ENCODE measurements around the gene CFAP157.

The CFAP157 gene

DNA sequence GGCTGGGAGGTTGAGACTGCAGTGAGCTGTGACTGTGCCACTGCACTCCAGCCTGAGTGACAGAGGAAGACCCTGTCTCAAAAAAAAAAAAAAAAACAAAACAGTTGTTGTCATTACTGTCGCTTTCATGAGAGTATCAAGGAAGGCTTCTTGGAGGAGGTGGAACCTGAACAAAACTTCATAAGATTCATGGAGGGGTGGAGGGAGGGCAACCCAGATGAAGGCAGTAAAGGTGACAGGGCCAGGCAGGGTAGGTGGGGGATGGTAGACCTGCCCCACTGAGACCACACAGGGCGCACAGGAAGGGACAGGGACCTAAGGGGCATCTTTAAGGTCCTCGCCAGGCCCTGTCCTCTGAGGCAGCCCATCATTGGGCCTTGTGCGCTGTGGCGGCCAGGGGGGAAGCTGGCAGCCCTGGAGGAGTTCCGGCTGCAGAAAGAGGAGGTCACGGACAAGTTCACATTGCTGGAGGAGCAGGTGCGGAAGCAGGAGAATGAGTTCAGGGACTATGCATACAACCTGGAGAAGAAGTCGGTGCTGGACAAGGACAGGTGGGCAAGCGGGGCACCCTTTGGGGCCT is 3.5 kb downstream of the CFAP157 start:
- Histone ChIP-seq H3K27me3 (ENCODE audit: insufficient read depth, low read depth) (no peaks in the 10 kb centered on the region), H3K4me1 (ENCODE audit: low read depth, poor library complexity, severe bottlenecking) (peaks cover 9% of the 10 kb centered on the region), H3K4me2 (no peak overlapping the region), H3K9ac (no peak overlapping the region), H4K20me1 (ENCODE audit: insufficient read depth) (no peaks in the 10 kb centered on the region), H3K27ac (no peak overlapping the region), H3K4me3 (IDR thresholded peaks at IDR 0.05; ENCODE audit: insufficient read depth, low read depth, low read length) (no peak overlapping the region), H3K36me3 (ENCODE audit: insufficient read depth) (no peaks in the 10 kb centered on the region), H2AFZ (ENCODE audit: low read depth) (no peak overlapping the region), H3K79me2 (ENCODE audit: insufficient read depth, low read depth) (no peaks in the 10 kb centered on the region)
- TF ChIP-seq, protein P1, sequence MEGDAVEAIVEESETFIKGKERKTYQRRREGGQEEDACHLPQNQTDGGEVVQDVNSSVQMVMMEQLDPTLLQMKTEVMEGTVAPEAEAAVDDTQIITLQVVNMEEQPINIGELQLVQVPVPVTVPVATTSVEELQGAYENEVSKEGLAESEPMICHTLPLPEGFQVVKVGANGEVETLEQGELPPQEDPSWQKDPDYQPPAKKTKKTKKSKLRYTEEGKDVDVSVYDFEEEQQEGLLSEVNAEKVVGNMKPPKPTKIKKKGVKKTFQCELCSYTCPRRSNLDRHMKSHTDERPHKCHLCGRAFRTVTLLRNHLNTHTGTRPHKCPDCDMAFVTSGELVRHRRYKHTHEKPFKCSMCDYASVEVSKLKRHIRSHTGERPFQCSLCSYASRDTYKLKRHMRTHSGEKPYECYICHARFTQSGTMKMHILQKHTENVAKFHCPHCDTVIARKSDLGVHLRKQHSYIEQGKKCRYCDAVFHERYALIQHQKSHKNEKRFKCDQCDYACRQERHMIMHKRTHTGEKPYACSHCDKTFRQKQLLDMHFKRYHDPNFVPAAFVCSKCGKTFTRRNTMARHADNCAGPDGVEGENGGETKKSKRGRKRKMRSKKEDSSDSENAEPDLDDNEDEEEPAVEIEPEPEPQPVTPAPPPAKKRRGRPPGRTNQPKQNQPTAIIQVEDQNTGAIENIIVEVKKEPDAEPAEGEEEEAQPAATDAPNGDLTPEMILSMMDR (conservative IDR thresholded peaks at IDR 0.05; ENCODE audit: low read depth, low read length) = no peak

DNA sequence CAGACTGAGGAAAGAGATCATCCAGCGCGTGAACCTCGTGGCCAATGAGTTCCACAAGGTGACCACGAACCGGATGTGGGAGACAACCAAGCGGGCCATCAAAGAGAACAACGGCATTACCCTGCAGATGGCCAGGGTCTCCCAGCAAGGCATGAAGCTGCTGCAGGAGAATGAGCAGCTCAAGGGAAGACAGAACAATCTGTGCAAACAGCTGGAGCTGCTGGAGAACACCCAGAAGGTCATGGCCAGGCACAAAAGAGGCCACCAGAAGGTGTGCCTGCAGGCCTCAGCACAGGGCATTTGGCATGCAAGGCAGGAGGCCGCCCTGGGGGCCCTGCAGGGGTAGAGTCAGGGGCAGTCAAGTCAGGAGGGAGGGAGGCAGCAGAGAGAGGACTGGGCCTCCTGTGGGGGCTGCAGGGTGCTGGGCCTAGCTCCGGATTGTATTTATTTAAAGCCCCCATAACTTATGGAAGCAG is 4.5 kb downstream of the CFAP157 start:
- no peak overlapping the region for H3K9ac ChIP-seq
- H3K4me2 ChIP-seq = no peak overlapping the region
- no peaks in the 10 kb centered on the region for H3K27me3 ChIP-seq (ENCODE audit: insufficient read depth, low read depth)
- no peaks in the 10 kb centered on the region for H3K79me2 ChIP-seq (ENCODE audit: insufficient read depth, low read depth)
- H3K4me1 ChIP-seq (ENCODE audit: low read depth, poor library complexity, severe bottlenecking) = peaks cover 13% of the 10 kb centered on the region
- TF ChIP-seq, protein P1 (conservative IDR thresholded peaks at IDR 0.05; ENCODE audit: low read depth, low read length) = no peak
- H3K36me3 ChIP-seq (ENCODE audit: insufficient read depth) = no peaks in the 10 kb centered on the region
- H2AFZ ChIP-seq (ENCODE audit: low read depth) = no peak overlapping the region
- H3K27ac ChIP-seq = no peak overlapping the region
- H3K4me3 ChIP-seq (IDR thresholded peaks at IDR 0.05; ENCODE audit: insufficient read depth, low read depth, low read length) = no peak overlapping the region
- H4K20me1 ChIP-seq (ENCODE audit: insufficient read depth) = no peaks in the 10 kb centered on the region

DNA sequence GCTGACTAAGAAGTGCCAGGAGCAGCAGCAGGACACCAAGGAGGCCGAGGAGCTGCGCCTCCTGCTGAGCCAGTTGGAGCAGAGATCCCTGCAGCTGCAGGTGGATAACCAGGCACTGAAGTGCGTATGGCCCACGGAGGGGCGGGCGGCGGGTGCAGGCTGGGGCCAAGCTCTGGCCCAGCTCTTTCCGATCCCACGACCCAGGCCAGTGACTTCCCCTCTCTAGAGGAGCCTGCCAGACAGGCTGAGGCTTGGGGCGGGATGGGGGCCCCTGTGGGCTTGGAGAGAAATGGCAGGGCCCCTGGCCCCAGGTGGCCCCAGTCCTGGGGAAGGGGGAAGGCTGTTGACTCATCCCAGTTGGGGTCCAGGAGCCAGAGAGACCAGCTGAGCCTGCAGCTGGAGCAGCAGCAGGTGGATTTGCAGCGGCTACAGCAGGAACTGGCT is 5.1 kb downstream of the CFAP157 start:
- no peak overlapping the region for H2AFZ ChIP-seq (ENCODE audit: low read depth)
- no peak overlapping the region for H3K9ac ChIP-seq
- no peak overlapping the region for H3K4me2 ChIP-seq
- H3K4me3 ChIP-seq (IDR thresholded peaks at IDR 0.05; ENCODE audit: insufficient read depth, low read depth, low read length) = no peak overlapping the region
- no peaks in the 10 kb centered on the region for H4K20me1 ChIP-seq (ENCODE audit: insufficient read depth)
- no peaks in the 10 kb centered on the region for H3K36me3 ChIP-seq (ENCODE audit: insufficient read depth)
- no peak overlapping the region for H3K27ac ChIP-seq
- H3K4me1 ChIP-seq (ENCODE audit: low read depth, poor library complexity, severe bottlenecking) = peaks cover 14% of the 10 kb centered on the region
- H3K79me2 ChIP-seq (ENCODE audit: insufficient read depth, low read depth) = no peaks in the 10 kb centered on the region
- TF ChIP-seq, protein P1 (conservative IDR thresholded peaks at IDR 0.05; ENCODE audit: low read depth, low read length) = no peak
- no peaks in the 10 kb centered on the region for H3K27me3 ChIP-seq (ENCODE audit: insufficient read depth, low read depth)

DNA sequence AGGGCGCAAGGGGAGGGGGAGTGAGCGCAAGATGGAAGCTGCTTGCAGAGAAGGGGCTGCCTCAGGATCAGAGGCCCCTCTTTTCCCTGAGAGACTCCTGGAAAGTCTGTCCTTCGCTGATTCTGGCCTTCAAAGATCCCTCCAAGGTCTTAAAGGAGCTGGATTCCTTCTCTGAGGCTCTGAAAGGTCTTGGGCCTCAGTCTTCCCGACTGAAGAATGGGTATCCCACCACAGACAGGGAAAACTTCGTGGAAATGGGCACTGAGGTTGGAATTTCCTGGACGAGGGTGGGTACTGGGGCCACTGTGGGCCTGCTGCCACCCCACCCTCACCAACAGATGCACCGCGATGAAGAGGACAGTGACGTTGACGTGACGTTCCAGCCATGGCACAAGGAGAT is 5.6 kb downstream of the CFAP157 start:
- TF ChIP-seq, protein P1 (conservative IDR thresholded peaks at IDR 0.05; ENCODE audit: low read depth, low read length) = no peak
- Histone ChIP-seq H3K4me3 (IDR thresholded peaks at IDR 0.05; ENCODE audit: insufficient read depth, low read depth, low read length) (no peak overlapping the region), H3K4me1 (ENCODE audit: low read depth, poor library complexity, severe bottlenecking) (peaks cover 14% of the 10 kb centered on the region), H3K4me2 (no peak overlapping the region), H3K36me3 (ENCODE audit: insufficient read depth) (no peaks in the 10 kb centered on the region), H3K79me2 (ENCODE audit: insufficient read depth, low read depth) (no peaks in the 10 kb centered on the region), H2AFZ (ENCODE audit: low read depth) (no peak overlapping the region), H4K20me1 (ENCODE audit: insufficient read depth) (no peaks in the 10 kb centered on the region), H3K9ac (no peak overlapping the region), H3K27ac (no peak overlapping the region), H3K27me3 (ENCODE audit: insufficient read depth, low read depth) (no peaks in the 10 kb centered on the region)

All from KMS-11 (cell line).